ENCODE results near the gene IFNGR1. TPM values are rescaled to one million over a fixed set of nuclear protein-coding genes. Genes with fewer than 3 reads are reported as not detected.

The IFNGR1 gene
- total and polyA plus RNA-seq, 10 of the 15 experiments (the other 5 are each of a cell fraction or from before 2014, with no cell fraction given): 89.0 to 296 (median 138) TPM

GRCh38 chr6:137222381-137222780 is 3.2 kb upstream of the IFNGR1 start (continued):
- TF ChIP-seq ZBTB11 (CRISPR knock-in tag; IDR thresholded peaks at IDR 0.05) (no peak), YY1 (IDR thresholded peaks at IDR 0.05; ENCODE audit: low read depth, low read length) (no peak), RBBP5 (conservative IDR thresholded peaks at IDR 0.05) (no peak), MYB (IDR thresholded peaks at IDR 0.05; ENCODE audit: borderline replicate concordance, low read depth, low read length) (no peak), GATAD2B (conservative IDR thresholded peaks at IDR 0.05; ENCODE audit: low read depth) (no peak), BMI1 (IDR thresholded peaks at IDR 0.05; ENCODE audit: borderline replicate concordance) (no peak), BCLAF1 (IDR thresholded peaks at IDR 0.05) (no peak), RCOR1 (conservative IDR thresholded peaks at IDR 0.05; ENCODE audit: low read depth, low read length) (no peak), ZNF24 (IDR thresholded peaks at IDR 0.05) (no peak)
- TF ChIP-seq, protein P1, sequence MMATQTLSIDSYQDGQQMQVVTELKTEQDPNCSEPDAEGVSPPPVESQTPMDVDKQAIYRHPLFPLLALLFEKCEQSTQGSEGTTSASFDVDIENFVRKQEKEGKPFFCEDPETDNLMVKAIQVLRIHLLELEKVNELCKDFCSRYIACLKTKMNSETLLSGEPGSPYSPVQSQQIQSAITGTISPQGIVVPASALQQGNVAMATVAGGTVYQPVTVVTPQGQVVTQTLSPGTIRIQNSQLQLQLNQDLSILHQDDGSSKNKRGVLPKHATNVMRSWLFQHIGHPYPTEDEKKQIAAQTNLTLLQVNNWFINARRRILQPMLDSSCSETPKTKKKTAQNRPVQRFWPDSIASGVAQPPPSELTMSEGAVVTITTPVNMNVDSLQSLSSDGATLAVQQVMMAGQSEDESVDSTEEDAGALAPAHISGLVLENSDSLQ (IDR thresholded peaks at IDR 0.05): no peak

All from GM12878 (cell line).